BLaER1 treated with 17β-estradiol and CSF1 and Interleukin-3, amounts not matched to agents 10 nM and 100 nM (cell line): Measurements from ENCODE around the gene H1-8.
"Not testable (repeated sequence)": the region's sequence is repeated elsewhere in the genome, so short reads cannot be mapped to it uniquely, and the experiment has no call there.

Experiments
- H3K27ac ChIP-seq, 11 experiments: shearing (Covaris generic); formaldehyde crosslinking; 2 replicates each; pipeline ENCODE4 v1.8.1; 2022
- H3K27me3 ChIP-seq, 11 experiments: shearing (Covaris generic); formaldehyde crosslinking; 2 replicates each; pipeline ENCODE4 v1.8.1; 2022
- H3K36me3 ChIP-seq, 11 experiments: shearing (Covaris generic); formaldehyde crosslinking; 2 replicates each; pipeline ENCODE4 v1.8.1; 2022
- H3K4me1 ChIP-seq, 10 experiments: shearing (Covaris generic); formaldehyde crosslinking; 2 replicates each; pipeline ENCODE4 v1.8.1; 2022
- H3K4me2 ChIP-seq, 11 experiments: shearing (Covaris generic); formaldehyde crosslinking; 2 replicates each; pipeline ENCODE4 v1.8.1; 2022
- H3K4me3 ChIP-seq, 10 experiments: shearing (Covaris generic); formaldehyde crosslinking; 2 replicates each; pipeline ENCODE4 v1.8.1; 2022
- H3K9ac ChIP-seq, 11 experiments: shearing (Covaris generic); formaldehyde crosslinking; 2 replicates each; pipeline ENCODE4 v1.8.1; 2022
- H3K9me3 ChIP-seq, 11 experiments: shearing (Covaris generic); formaldehyde crosslinking; replicated peaks in 1 of 11; 2 replicates each; pipeline ENCODE4 v1.8.1; 2022
- H4K20me1 ChIP-seq, 11 experiments: shearing (Covaris generic); formaldehyde crosslinking; 2 replicates each; pipeline ENCODE4 v1.8.1; 2022
- Cebpa-rat ChIP-seq, 11 experiments: shearing (Covaris generic); IDR thresholded peaks; 2 replicates each; pipeline ENCODE4 v1.8.1; 2022

H1-8 gene

DNA sequence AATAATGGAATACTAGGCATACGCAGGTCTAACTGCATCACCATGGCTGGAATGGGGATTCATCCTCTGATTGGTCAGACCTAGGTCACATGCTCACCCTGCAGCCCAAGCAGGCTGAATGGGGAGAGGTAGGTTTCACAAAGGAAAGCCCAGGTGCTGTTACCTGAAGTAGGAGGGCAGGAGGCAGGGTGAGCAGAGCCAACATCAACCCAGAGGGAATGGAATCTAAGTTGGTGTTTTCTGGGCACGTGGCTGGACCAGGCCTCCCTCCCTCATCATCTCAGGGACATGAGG is 6.7 kb upstream of the H1-8 start:
- Histone ChIP-seq H3K4me1 (peaks cover 0 to 10% (median 5%) of the 10 kb centered on the region in 10 experiments; a peak in 9 of 20 replicates), H3K4me3 (no peak overlapping the region), H3K4me2 (no peak overlapping the region), H4K20me1 (no peaks in the 10 kb centered on the region), H3K36me3 (no peaks in the 10 kb centered on the region), H3K9me3 (no peaks in the 10 kb centered on the region), H3K27ac (no peak overlapping the region), H3K27me3 (no peaks in the 10 kb centered on the region), H3K9ac (no peak overlapping the region)
- TF ChIP-seq Cebpa-rat (IDR thresholded peaks at IDR 0.05): no peak

DNA sequence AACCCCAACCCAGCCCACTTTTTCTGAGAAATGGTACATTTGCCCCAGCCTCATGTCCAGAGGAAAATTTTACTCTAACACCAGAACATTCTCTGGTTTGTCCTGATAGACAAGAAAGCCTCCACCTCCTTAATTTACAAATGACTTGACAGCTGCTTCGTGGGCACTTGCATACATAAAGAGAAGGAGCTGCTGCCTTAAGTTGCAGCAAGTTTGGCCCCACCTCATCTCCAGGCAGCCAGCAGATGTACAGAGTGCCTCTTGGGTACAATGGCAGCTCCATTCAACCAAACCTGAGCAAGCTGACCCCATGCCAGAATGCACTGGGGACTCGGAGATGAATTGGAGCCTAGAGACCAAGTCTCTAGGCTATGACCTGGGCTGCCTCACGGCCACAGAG is 6.2 kb upstream of the H1-8 start:
- no peak for TF ChIP-seq Cebpa-rat (IDR thresholded peaks at IDR 0.05)

DNA sequence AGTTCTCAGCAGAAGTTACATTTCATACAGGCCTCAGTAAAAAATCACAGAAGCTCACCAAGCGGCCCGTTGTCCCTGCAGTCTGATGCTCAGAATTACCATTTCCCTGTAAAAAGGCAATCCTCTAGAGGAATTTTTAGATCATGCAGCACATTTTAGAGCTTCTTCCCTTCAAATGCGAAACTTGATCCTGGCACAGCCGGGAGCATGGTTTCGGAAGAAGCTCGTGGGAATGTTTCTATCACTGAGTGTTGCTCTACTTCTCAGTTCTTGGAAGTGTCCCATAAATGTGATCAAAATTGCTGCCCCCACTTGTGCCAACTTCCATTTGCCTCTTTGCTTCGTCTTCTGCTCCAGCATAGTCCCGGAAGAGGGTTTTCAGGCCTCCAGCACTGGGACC is 3.8 kb upstream of the H1-8 start:
- Histone ChIP-seq H3K27me3 (no peaks in the 10 kb centered on the region), H3K36me3 (no peaks in the 10 kb centered on the region), H3K4me3 (no peak overlapping the region), H3K4me2 (no peak overlapping the region), H3K9ac (no peak overlapping the region), H4K20me1 (no peaks in the 10 kb centered on the region; a peak in 1 of 22 replicates), H3K27ac (no peak overlapping the region), H3K9me3 (no peaks in the 10 kb centered on the region), H3K4me1 (peaks cover 0 to 10% (median 0%) of the 10 kb centered on the region in 10 experiments; a peak in 6 of 20 replicates)
- TF ChIP-seq Cebpa-rat (IDR thresholded peaks at IDR 0.05): no peak

More for the DNA sequence above, 6.2 kb upstream of the H1-8 start:
- Histone ChIP-seq H3K4me3 (no peak overlapping the region), H3K4me2 (no peak overlapping the region), H3K9ac (no peak overlapping the region), H3K36me3 (no peaks in the 10 kb centered on the region), H3K4me1 (peaks cover 0 to 10% (median under 1%) of the 10 kb centered on the region in 10 experiments; a peak in 7 of 20 replicates), H3K9me3 (no peaks in the 10 kb centered on the region), H3K27me3 (no peaks in the 10 kb centered on the region), H4K20me1 (no peaks in the 10 kb centered on the region), H3K27ac (no peak overlapping the region)

DNA sequence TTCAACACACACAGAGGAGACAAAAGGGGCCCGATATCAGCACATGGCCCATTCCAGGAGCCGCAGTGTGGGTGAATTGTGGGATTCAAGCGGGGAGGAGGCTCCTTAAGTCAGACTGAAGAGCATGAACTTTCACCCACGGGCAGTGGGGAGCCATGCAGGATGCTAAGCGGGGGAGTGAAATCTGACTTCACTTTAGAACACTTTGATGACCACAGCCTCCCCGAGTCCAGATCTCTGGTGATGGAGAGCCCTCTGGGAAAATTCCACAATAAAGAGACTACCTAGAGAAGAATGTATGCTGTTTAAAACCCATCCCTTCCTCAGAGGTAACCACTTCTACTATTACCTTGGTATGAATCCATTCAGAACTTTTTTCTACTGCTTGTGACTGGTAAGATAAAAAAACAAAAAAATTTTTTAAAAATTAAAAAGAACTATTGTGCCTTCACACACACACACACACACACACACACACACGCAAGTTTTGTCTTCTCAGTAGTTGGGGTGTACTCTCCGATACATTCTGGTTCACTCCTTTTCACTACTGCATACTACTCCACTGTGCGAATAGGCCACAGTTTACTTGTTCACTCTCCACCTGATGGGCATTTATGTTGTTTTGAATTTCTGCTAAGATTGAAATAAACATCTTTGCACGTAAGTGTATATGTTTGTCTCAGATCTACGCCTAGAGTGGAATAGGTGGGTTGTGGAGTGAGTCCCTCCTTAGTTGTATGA is 2.0 kb upstream of the H1-8 start:
- Histone ChIP-seq H3K4me2 (no peak overlapping the region), H3K36me3 (no peaks in the 10 kb centered on the region), H3K27ac (no peak overlapping the region), H3K4me1 (peaks cover 0 to 6% (median 0%) of the 10 kb centered on the region in 10 experiments; a peak in 4 of 20 replicates), H3K9me3 (no peaks in the 10 kb centered on the region), H3K9ac (no peak overlapping the region), H3K4me3 (no peak overlapping the region), H4K20me1 (no peaks in the 10 kb centered on the region; a peak in 1 of 22 replicates), H3K27me3 (no peaks in the 10 kb centered on the region)
- TF ChIP-seq Cebpa-rat (IDR thresholded peaks at IDR 0.05): no peak

DNA sequence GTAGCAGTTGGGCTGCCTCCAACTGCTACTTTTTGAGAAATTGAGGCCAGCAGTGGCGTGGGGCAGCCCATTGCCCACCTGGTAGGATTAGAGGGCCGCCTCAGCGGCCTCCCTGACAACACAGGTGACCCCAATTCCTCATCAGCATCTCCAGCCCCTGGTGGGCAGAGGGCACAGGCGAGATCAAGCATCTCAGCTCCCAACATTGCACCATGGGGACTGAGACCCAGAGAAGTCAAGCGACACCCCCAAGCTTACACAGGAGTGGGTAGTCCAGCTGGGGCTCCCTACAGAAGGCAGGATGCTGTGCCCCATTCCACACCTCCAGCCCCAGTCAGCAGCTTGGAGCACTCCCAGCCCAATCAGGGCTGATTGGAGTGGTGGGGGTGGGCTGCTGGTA is 228 bp upstream of the H1-8 start:
- Histone ChIP-seq H3K4me1 (peaks cover 0 to 6% (median under 1%) of the 10 kb centered on the region in 10 experiments; a peak in 8 of 20 replicates), H3K4me2 (no peak overlapping the region), H4K20me1 (no peaks in the 10 kb centered on the region; a peak in 1 of 22 replicates), H3K27ac (no peak overlapping the region), H3K9ac (no peak overlapping the region), H3K27me3 (no peaks in the 10 kb centered on the region), H3K36me3 (no peaks in the 10 kb centered on the region), H3K4me3 (no peak overlapping the region), H3K9me3 (no peaks in the 10 kb centered on the region)
- TF ChIP-seq Cebpa-rat (IDR thresholded peaks at IDR 0.05): no peak

DNA sequence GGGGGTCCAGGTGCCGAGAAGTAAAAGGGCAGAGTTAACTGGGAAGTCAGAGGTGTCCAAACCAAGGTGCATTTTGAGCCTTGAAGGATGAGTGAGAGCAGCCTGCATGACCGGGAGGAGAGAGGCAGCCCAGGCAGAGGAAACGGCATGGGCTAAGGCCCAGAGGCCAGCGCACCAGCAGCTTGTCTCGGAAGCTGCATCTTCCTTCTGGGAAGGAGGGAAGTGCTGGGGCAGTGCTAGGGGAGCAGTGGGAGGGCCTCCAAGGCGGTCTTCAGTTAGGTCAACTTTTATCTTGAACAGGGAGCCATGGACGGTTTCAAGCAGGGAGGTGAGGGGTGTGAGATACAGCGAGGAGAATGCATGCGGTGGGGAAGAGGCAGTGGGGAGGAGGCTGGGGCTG is 1.0 kb downstream of the H1-8 start:
- Histone ChIP-seq H3K9ac (no peak overlapping the region; a peak in 1 of 22 replicates), H3K36me3 (no peaks in the 10 kb centered on the region), H3K27me3 (no peaks in the 10 kb centered on the region), H3K27ac (no peak overlapping the region), H3K9me3 (no peaks in the 10 kb centered on the region), H4K20me1 (no peaks in the 10 kb centered on the region; a peak in 1 of 22 replicates), H3K4me1 (peaks cover 2 to 16% (median 12%) of the 10 kb centered on the region in 10 experiments; a peak in 17 of 20 replicates), H3K4me3 (no peak overlapping the region), H3K4me2 (no peak overlapping the region)
- TF ChIP-seq Cebpa-rat (IDR thresholded peaks at IDR 0.05): no peak

DNA sequence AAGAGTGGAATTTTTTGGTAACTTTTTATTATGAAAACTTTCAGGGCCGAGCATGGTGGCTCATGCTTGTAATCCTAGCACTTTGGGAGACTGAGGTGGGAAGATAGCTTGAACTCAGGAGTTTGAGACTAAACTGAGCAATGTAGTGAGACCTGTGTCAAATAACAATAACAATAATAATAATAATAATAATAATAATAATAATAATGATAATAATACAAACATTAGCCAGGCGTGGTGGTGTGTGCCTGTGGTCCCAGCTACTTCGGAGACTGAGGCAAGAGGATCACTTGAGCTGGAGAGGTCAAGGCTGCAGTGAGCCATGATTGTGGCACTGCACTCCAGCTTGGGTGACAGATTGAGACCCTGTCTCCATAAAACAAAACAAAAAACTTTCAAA is 3.0 kb downstream of the H1-8 start:
- H3K27me3 ChIP-seq, H3K27ac ChIP-seq, H3K9ac ChIP-seq, H4K20me1 ChIP-seq, H3K9me3 ChIP-seq, H3K4me3 ChIP-seq, H3K36me3 ChIP-seq, H3K4me2 ChIP-seq: not testable (repeated sequence)
- H3K4me1 ChIP-seq: peaks cover 22 to 35% (median 26%) of the 10 kb centered on the region in 10 experiments; a peak in 17 of 20 replicates

DNA sequence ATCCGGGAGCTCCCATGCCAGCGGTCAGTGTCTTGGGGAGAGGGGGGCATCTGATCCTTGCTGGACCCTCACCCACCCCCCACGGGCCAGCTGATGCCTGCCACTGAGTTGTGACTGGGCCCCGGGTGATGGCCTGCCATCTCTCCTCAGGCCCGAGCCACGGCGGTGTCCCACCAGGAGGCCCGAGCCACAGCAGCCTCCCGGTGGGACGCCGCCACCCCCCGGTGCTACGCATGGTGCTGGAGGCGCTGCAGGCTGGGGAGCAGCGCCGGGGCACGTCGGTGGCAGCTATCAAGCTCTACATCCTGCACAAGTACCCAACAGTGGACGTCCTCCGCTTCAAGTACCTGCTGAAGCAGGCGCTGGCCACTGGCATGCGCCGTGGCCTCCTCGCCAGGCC is 4.3 kb downstream of the H1-8 start:
- Histone ChIP-seq H3K27me3 (no peaks in the 10 kb centered on the region), H3K27ac (no peak overlapping the region), H4K20me1 (no peaks in the 10 kb centered on the region; a peak in 2 of 22 replicates), H3K4me3 (no peak overlapping the region), H3K4me1 (peaks cover 22 to 40% (median 27%) of the 10 kb centered on the region in 10 experiments; a peak in 19 of 20 replicates), H3K9me3 (no peaks in the 10 kb centered on the region), H3K9ac (no peak overlapping the region), H3K36me3 (no peaks in the 10 kb centered on the region), H3K4me2 (no peak overlapping the region)
- no peak for TF ChIP-seq Cebpa-rat (IDR thresholded peaks at IDR 0.05)

DNA sequence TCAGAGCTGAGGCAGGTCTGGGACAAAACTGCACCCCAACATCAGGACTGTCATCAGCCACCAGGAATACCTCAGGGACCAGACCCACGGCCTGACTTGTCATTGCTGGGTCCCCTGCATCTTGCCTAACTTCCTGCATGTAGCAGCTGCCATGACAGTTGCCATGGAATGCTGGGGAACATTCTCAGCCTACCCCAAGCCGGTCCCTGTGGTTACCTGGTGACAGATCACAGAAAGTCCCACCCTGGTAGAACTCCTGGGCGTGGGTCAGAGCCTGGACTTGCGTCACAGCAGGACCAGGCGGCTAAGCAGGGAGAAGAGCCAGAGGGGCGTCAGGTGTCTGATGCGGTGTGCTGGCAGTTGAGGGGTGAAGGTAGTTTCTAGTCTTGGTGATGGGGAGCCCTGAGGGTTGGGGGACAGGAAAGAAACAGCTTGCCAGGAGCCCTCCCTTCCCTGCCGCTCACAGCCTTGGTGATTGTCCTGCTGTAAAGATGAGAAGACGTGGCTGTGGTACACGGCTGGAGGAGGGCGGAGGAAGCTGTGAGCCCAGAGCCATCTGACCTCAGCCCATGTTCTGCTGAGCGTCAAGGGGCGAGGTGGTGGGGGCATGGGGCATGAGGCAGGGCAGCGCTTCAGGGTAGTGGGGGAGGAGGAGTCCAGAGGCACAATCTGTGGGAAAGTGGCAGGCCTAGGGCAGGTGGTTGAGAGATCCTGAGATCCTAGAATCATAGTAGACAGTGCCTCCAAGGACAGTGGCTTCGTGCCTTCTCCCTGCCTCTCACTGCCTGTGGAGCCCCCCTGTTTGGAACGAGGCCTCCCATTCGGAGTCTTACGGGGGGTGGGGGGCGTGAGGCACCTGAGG is 5.4 kb downstream of the H1-8 start:
- Histone ChIP-seq H3K4me2 (peak overlapping the region in 8 of 11 experiments; percentile 8 to 70 (median 32); a peak in 10 of 22 replicates), H3K27ac (peak overlapping the region in 7 of 11 experiments; percentile 2 to 65 (median 44); a peak in 10 of 22 replicates), H3K27me3 (no peaks in the 10 kb centered on the region), H3K4me1 (peaks cover 33 to 51% (median 38%) of the 10 kb centered on the region in 10 experiments), H3K36me3 (no peaks in the 10 kb centered on the region), H3K4me3 (no peak overlapping the region), H3K9ac (no peak overlapping the region), H4K20me1 (peaks cover 0 to 5% (median 0%) of the 10 kb centered on the region in 11 experiments; a peak in 2 of 22 replicates), H3K9me3 (no peaks in the 10 kb centered on the region)
- TF ChIP-seq Cebpa-rat (IDR thresholded peaks at IDR 0.05): no peak
